HG03103 (cell line): ENCODE measurements around the gene GRWD1.

Experiments
- ATAC-seq: cut with Tn5 transposase; IDR thresholded peaks from one replicate; pipeline ENCODE4 v1.9.1; 2021; ENCODE audit warnings: low read depth; ENCODE audit not compliant: unreplicated experiment

GRWD1 gene

DNA sequence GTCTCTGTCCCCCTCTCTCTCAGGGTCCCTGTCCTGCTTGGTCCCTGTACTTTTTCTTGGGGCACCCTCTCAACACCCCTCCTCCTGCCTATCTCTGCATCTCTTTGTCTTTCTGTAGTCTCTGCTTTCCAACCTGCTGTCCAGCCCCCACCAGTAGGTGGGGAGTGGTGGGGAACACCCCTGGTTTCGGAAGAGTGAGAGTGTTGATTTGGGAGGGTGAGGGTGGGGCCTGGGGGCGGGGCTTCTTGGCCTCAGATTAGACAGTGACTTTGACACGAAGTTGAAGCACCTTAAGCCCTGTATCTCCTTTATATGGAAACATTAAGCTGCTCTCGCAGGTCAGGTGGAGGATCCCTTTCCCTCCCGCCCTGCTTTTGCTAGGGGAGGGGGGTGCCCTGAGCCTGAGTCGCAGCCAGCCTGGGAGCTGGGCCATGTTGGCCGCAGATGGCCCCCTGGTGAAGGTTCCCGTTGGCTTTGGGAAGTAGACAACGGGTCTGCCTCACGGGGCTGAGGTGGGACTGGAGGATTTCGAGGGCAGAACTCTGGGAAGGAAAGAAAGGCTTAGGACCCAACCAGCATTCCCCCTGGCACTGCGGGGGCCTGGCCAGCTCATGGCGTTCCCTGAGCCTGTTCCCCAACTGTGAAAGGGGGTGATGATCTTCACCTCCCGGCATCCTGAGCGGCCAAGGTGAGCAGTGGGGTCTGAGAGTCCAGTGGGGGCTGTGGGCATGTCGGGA, 9.6 kb downstream of the GRWD1 start, which contains the start of gene KCNJ14:
Gene KCNJ14, plus strand, starts transcription at position 404 of the 737 bp plus-strand sequence. CDS start 6,151 bp downstream, outside the sequence.
- ATAC-seq: no peak

DNA sequence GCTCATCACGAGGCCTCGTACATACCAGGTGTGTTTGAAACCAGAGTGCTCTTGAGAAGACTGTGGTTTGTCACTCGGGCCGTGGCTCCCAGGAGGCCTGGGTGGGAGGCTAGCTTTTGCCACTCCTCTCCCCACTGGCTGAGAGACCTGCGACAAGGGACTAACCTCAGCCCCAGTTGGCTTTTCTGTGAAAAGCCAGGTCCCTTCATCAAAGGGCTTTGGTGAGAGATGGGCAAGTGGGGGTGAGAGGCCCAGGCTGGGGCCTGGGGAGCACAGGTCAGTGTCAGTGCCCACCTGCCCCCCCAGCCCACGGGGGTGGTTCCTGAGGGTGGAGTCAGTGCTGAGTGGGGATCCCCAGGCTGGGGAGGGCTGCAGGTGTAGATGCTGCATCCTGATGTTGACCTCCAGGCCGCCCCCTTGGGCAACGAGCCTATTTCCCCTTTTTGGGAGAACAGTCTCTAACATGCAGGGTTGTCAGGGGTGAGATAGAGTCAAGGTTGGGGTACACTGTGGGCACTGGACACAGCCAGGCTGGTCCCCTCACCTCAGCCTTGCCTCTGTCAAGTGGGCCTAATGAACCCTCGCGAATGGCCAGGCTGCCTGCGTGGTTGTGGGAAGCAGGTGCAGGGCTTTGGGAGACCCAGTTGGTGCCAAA, 10.3 kb downstream of the GRWD1 start:
- no peak for ATAC-seq

- ATAC-seq: no peak
Measured at GRCh38 chr19:48456864-48457263, 11.1 kb downstream of the GRWD1 start.

GRCh38 chr19:48458016-48458415, 12.2 kb downstream of the GRWD1 start:
- ATAC-seq: no peak

DNA sequence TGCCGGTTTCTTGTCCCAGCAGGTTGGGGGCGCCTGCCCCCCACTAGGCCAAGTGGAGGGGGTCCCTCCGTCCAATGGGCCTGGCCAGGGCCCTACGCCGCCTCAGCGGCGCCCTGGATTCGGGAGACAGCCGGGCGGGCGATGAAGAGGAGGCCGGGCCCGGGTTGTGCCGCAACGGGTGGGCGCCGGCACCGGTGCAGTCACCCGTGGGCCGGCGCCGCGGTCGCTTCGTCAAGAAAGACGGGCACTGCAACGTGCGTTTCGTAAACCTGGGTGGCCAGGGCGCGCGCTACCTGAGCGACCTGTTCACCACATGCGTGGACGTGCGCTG, 15.8 kb downstream of the GRWD1 start:
- ATAC-seq: no peak

GRCh38 chr19:48461982-48462655, 16.3 kb downstream of the GRWD1 start:
- ATAC-seq: no peak

DNA sequence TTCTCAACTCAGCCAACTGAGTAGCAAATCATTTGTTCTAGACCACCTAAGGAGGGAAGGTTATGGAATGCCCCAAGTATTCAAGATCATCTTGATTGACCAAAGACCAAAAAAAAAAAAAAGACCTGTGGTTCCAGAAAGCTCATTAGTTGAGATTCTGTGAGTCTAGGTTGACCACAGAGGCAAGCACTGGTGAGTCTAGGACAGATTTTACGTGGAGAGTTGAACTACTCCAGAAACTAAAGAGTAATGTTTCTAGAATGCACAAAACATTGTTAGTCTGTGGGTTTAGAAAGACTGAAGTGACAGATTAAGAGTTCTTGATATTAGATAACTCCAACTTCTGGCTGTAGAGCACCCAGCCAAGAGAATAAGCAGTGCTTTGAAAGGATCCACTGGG, 19.4 kb downstream of the GRWD1 start:
- ATAC-seq: no peak

DNA sequence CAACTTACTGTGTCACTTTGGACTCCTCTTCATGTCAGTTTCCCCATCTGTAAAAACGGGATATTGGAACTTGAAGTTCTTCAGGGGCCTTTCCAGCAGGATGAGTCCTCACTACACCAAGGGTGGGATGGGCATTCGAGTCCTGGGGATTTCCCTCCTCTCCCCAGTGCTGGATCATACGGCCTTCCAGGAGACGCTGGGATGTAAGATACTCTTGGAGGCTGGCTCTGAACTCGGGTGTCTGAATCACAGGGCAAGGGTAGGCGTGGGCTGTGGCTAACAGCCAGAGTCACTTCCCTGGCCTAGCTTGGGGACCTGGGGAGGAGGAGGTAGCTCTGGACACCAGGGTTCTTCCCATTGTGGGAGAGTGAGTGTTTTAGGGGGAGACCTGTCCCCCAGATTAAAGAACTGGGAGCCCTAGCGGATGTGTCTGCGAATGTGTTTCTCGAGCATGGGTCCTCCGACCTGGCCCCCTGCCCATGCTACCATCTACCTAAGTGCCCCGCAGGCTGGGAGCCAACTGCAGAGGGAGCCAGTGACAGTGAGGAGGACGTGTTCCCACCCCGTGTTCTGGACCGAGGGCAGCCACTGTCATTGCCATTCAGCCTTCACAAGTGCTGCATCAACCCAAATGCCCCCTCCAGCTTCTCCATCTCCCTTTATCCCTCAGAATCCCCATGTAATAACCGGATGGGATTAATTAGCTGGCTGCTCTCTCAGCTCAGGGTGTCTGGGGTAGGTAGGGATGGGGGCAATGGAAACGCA, 21.0 kb downstream of the GRWD1 start:
- ATAC-seq: no peak

- peak; percentile 89 for ATAC-seq
Measured at GRCh38 chr19:48468772-48469288, 23.0 kb downstream of the GRWD1 start.

DNA sequence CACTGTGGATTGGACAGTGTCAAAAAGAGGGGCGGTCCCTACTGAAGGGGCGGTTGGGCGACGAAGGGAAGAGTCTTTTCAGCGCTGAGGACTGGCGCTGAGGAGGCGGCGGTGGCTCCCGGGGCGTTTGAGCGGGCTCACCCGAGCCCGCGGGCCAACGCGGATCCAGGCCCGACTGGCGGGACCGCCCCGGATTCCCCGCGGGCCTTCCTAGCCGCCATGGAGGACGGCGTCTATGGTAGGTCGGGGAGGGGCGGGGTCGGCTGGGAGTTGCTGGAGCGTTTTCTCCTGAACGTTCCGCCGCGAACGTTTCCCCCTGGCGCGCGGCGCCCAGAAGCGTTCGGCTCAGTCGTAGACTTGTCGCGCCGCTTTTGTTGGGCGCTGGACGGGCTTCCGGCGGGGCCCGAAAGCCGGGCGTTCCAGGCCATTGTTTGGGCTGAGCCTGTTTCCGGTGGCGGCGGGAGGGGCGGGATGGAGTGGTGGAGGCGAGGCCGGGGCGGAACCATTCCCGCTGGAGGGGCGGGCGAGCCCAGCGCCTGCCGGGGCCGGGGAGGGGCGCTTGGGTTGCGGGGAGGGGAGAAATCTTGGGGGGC, 23.6 kb downstream of the GRWD1 start, which contains the start of gene CYTH2:
Gene CYTH2, plus strand, starts transcription at position 81 of the 593 bp plus-strand sequence. Its CDS starts 139 bp downstream, at position 220.
- ATAC-seq: peak; percentile 9

- ATAC-seq: no peak
Measured at GRCh38 chr19:48469934-48470680, 24.3 kb downstream of the GRWD1 start.

DNA sequence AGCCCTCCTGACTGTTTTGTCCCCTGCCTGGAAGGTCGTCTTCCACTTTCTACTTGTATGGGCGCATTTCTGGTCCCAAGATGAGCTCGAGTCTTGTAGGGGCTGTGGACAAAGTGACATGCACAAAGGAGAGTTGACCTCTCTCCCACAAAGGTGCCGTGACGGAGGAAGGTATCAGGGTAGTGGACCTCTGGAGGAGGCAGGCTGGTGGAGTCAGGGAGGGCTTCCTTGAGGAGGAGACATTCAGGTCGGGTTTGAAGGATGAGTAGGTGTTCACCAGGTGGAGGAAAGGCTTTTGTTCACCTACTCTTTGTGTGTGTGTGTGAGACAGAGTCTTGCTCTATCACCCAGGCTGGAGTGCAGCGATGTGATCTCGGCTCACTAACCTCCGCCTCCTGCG, 25.1 kb downstream of the GRWD1 start:
- ATAC-seq: no peak

GRCh38 chr19:48471836-48472235, 26.1 kb downstream of the GRWD1 start:
- no peak for ATAC-seq

DNA sequence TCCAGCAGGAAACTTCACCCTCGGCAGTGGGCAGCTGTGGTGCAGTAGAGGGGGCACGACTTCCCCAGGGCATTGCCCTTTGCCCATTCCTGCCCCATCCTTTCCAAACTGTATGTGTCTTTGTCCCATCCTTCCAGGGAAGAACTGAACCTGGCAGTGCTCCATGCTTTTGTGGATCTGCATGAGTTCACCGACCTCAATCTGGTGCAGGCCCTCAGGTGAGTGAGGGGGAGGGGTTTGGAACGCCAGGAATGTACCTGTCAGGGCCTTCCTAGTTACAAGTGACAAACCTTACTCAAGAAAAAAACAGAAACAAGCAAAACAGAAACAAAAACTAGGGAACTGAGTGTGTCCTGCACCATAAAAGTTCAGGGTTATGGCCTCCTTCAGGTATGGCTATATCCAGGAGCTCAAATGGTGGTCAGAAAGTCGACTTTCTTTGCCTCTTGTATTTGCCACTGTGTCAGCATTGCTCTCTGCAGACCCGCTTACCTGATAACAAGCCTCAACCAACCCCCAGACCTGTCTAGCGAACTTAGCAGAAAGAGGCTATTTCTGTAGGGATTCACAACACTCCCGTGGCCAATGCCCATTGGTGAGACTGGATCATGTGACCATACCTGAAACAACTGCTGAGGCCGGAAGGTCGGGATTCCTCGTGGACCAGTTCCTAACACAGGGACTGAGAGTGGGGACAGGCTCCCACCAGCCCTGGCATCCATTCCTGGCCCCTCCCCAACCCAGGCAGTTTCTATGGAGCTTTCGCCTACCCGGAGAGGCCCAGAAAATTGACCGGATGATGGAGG, 27.6 kb downstream of the GRWD1 start:
- ATAC-seq: no peak

- no peak for ATAC-seq
Measured at GRCh38 chr19:48474084-48474592, 28.4 kb downstream of the GRWD1 start.

DNA sequence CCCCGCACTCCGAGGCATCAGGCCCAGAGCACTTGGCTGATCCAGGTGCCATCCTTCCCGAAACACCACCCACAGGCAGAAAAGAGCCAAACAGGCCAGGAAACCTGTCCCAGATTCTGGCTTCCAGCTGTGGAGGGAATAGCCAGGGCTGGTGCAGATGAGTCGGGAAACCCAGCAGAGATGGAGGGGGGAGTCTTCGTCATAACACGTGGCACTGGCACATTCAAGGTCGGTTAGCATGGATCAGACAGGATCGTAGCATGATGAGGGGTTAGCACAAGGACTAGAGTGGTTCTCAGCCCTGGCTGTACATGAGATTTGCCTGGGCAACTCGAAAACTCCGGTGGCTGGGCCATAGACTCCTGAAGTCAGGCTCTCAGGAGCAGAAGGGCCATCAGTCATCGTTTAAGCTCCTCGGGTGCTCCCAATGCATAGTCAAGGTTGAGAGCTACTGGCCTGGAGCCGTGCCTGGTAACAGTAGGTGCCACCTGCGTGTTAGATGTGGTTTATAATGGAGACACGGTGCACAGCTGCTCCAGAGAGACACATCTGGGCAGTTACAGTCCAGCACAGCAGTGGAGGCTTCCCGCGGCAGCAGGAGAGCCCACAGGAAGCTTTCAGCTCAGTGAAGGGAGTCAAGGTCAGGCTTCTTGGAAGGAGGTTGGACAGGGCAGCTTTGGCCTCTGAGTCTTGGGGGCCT, 29.7 kb downstream of the GRWD1 start:
- ATAC-seq: no peak

GRCh38 chr19:48476176-48476575, 30.4 kb downstream of the GRWD1 start:
- ATAC-seq: no peak
